AG09319 (cell line): ENCODE measurements around the gene PGGHG.

ENCODE experiments used
- DNase-seq: peaks from one replicate; pipeline ENCODE4 v3.0.0-alpha.2; 2010; ENCODE audit warnings: low read depth; ENCODE audit errors: extremely low read depth
- CTCF ChIP-seq: IDR thresholded peaks from 2 replicates; pipeline ENCODE4 v1.5.1; 2011; ENCODE audit warnings: low read depth, mild to moderate bottlenecking, inconsistent platforms, low read length, moderate library complexity

Gene PGGHG

GRCh38 chr11:335779-336658 lies 47.1 kb downstream of the PGGHG start:
- DNase-seq = no peak
- TF ChIP-seq CTCF = no peak

GRCh38 chr11:336659-337198 lies 47.8 kb downstream of the PGGHG start:
- DNase-seq = no peak
- TF ChIP-seq CTCF = no peak

- no peak for DNase-seq
- TF ChIP-seq CTCF = no peak
Measured at GRCh38 chr11:337711-338110, 48.8 kb downstream of the PGGHG start.

GRCh38 chr11:339963-340362 lies 51.0 kb downstream of the PGGHG start:
- DNase-seq = no peak
- TF ChIP-seq CTCF = no peak

- TF ChIP-seq CTCF = no peak
- no peak for DNase-seq
Measured at GRCh38 chr11:340539-341512, 51.9 kb downstream of the PGGHG start.

GRCh38 chr11:342328-342727 lies 53.4 kb downstream of the PGGHG start:
- no peak for DNase-seq
- TF ChIP-seq CTCF = no peak
